ENCODE measurements around the gene ARHGAP28.

Gene ARHGAP28

GRCh38 chr18:6755107-6755506 lies 25.6 kb downstream of the ARHGAP28 start:
- Histone ChIP-seq H3K4me2 (ENCODE audit: low read length, poor library complexity, severe bottlenecking) (no peak overlapping the region), H3K9me3 (ENCODE audit: control insufficient read depth, low read length) (peaks cover 4% of the 10 kb centered on the region), H3K36me3 (ENCODE audit: control insufficient read depth in 1 of 2, insufficient read depth in 2 of 2, low read depth in 1 of 2, low read length in 2 of 2) (no peaks in the 10 kb centered on the region), H3K27me3 (ENCODE audit: control insufficient read depth in 1 of 2, insufficient read depth in 1 of 2, low read length in 2 of 2) (no peaks in the 10 kb centered on the region), H2BK15ac (ENCODE audit: low read depth, poor library complexity, severe bottlenecking) (no peak overlapping the region), H2BK5ac (ENCODE audit: low read depth, low read length, poor library complexity, severe bottlenecking) (no peak overlapping the region), H3K9ac (ENCODE audit: low read length) (no peak overlapping the region), H3K27ac (ENCODE audit: low read length, poor library complexity, severe bottlenecking) (no peak overlapping the region), H4K91ac (ENCODE audit: low read length) (no peak overlapping the region), H3K4me1 (ENCODE audit: control insufficient read depth, insufficient read depth, low read depth, low read length) (peaks cover 6% of the 10 kb centered on the region), H4K8ac (ENCODE audit: low read length) (no peak overlapping the region), H3K4ac (ENCODE audit: low read depth in 1 of 2, low read length in 2 of 2) (no peak overlapping the region), H2BK12ac (ENCODE audit: low read length in 2 of 2) (no peak overlapping the region), H3K14ac (ENCODE audit: low read length in 2 of 2) (no peak overlapping the region), H3K4me3 (ENCODE audit: insufficient read depth in 1 of 2, low read depth in 1 of 2, low read length in 2 of 2) (no peak overlapping the region), H3K23ac (ENCODE audit: low read length in 2 of 2) (no peak overlapping the region), H2BK120ac (ENCODE audit: low read depth, low read length) (no peak overlapping the region), H2AFZ (ENCODE audit: low read depth, low read length) (no peak overlapping the region), H2AK5ac (ENCODE audit: low read length, severe bottlenecking) (no peak overlapping the region), H3K79me1 (replicated peaks; ENCODE audit: low read length, poor library complexity, severe bottlenecking) (peaks cover 5% of the 10 kb centered on the region), H3K18ac (ENCODE audit: low read depth in 1 of 2, low read length in 2 of 2) (no peak overlapping the region)
- DNase-seq, result peak; percentile 36
- WGBS, result 92% methylated on average over 5 of the region's 5 CpGs

- Histone ChIP-seq H2AK5ac (ENCODE audit: low read length, severe bottlenecking) (peak overlapping the region; percentile 73), H3K79me1 (replicated peaks; ENCODE audit: low read length, poor library complexity, severe bottlenecking) (peaks cover 3% of the 10 kb centered on the region), H3K27ac (ENCODE audit: low read length, poor library complexity, severe bottlenecking) (peak overlapping the region; percentile 97), H3K4me1 (ENCODE audit: control insufficient read depth, insufficient read depth, low read depth, low read length) (peaks cover 3% of the 10 kb centered on the region), H3K27me3 (ENCODE audit: control insufficient read depth in 1 of 2, insufficient read depth in 1 of 2, low read length in 2 of 2) (no peaks in the 10 kb centered on the region), H3K14ac (ENCODE audit: low read length in 2 of 2) (no peak overlapping the region), H3K9ac (ENCODE audit: low read length) (no peak overlapping the region), H2AFZ (ENCODE audit: low read depth, low read length) (no peak overlapping the region), H3K9me3 (ENCODE audit: control insufficient read depth, low read length) (no peaks in the 10 kb centered on the region), H4K8ac (ENCODE audit: low read length) (peak overlapping the region; percentile 80), H2BK15ac (ENCODE audit: low read depth, poor library complexity, severe bottlenecking) (no peak overlapping the region), H2BK12ac (ENCODE audit: low read length in 2 of 2) (no peak overlapping the region), H3K4me2 (ENCODE audit: low read length, poor library complexity, severe bottlenecking) (peak overlapping the region; percentile 50), H4K91ac (ENCODE audit: low read length) (no peak overlapping the region), H2BK120ac (ENCODE audit: low read depth, low read length) (no peak overlapping the region), H3K23ac (ENCODE audit: low read length in 2 of 2) (no peak overlapping the region), H3K4me3 (ENCODE audit: insufficient read depth in 1 of 2, low read depth in 1 of 2, low read length in 2 of 2) (no peak overlapping the region), H2BK5ac (ENCODE audit: low read depth, low read length, poor library complexity, severe bottlenecking) (peak overlapping the region; percentile 95), H3K4ac (ENCODE audit: low read depth in 1 of 2, low read length in 2 of 2) (no peak overlapping the region), H3K36me3 (ENCODE audit: control insufficient read depth in 1 of 2, insufficient read depth in 2 of 2, low read depth in 1 of 2, low read length in 2 of 2) (no peaks in the 10 kb centered on the region), H3K18ac (ENCODE audit: low read depth in 1 of 2, low read length in 2 of 2) (peak overlapping the region in 1 of 2 experiments; percentile 75)
- DNase-seq, result peak; percentile 55
- WGBS, result 6% methylated on average over 3 of the region's 4 CpGs
Measured at GRCh38 chr18:6757931-6758330, 28.4 kb downstream of the ARHGAP28 start.

- Histone ChIP-seq H2BK12ac (ENCODE audit: low read length in 2 of 2) (no peak overlapping the region), H2BK15ac (ENCODE audit: low read depth, poor library complexity, severe bottlenecking) (no peak overlapping the region), H4K91ac (ENCODE audit: low read length) (no peak overlapping the region), H3K23ac (ENCODE audit: low read length in 2 of 2) (no peak overlapping the region), H3K4ac (ENCODE audit: low read depth in 1 of 2, low read length in 2 of 2) (no peak overlapping the region), H4K8ac (ENCODE audit: low read length) (no peak overlapping the region), H3K79me1 (replicated peaks; ENCODE audit: low read length, poor library complexity, severe bottlenecking) (peaks cover 3% of the 10 kb centered on the region), H3K9me3 (ENCODE audit: control insufficient read depth, low read length) (no peaks in the 10 kb centered on the region), H3K4me1 (ENCODE audit: control insufficient read depth, insufficient read depth, low read depth, low read length) (peaks cover 3% of the 10 kb centered on the region), H3K36me3 (ENCODE audit: control insufficient read depth in 1 of 2, insufficient read depth in 2 of 2, low read depth in 1 of 2, low read length in 2 of 2) (no peaks in the 10 kb centered on the region), H3K18ac (ENCODE audit: low read depth in 1 of 2, low read length in 2 of 2) (no peak overlapping the region), H3K4me2 (ENCODE audit: low read length, poor library complexity, severe bottlenecking) (no peak overlapping the region), H3K27ac (ENCODE audit: low read length, poor library complexity, severe bottlenecking) (no peak overlapping the region), H3K27me3 (ENCODE audit: control insufficient read depth in 1 of 2, insufficient read depth in 1 of 2, low read length in 2 of 2) (no peaks in the 10 kb centered on the region), H2AK5ac (ENCODE audit: low read length, severe bottlenecking) (no peak overlapping the region), H3K14ac (ENCODE audit: low read length in 2 of 2) (no peak overlapping the region), H2AFZ (ENCODE audit: low read depth, low read length) (no peak overlapping the region), H2BK5ac (ENCODE audit: low read depth, low read length, poor library complexity, severe bottlenecking) (no peak overlapping the region), H2BK120ac (ENCODE audit: low read depth, low read length) (no peak overlapping the region), H3K9ac (ENCODE audit: low read length) (no peak overlapping the region), H3K4me3 (ENCODE audit: insufficient read depth in 1 of 2, low read depth in 1 of 2, low read length in 2 of 2) (no peak overlapping the region)
- DNase-seq, result no peak
- WGBS, result 76% methylated on average over 2 of the region's 2 CpGs
Measured at GRCh38 chr18:6759579-6759978, 30.1 kb downstream of the ARHGAP28 start.

GRCh38 chr18:6763524-6763923 lies 34.0 kb downstream of the ARHGAP28 start:
- H3K4me3 ChIP-seq (ENCODE audit: insufficient read depth in 1 of 2, low read depth in 1 of 2, low read length in 2 of 2), result no peak overlapping the region
- no peak overlapping the region for H4K8ac ChIP-seq (ENCODE audit: low read length)
- H3K79me1 ChIP-seq (replicated peaks; ENCODE audit: low read length, poor library complexity, severe bottlenecking), result peaks cover 5% of the 10 kb centered on the region
- H2AFZ ChIP-seq (ENCODE audit: low read depth, low read length), result no peak overlapping the region
- no peaks in the 10 kb centered on the region for H3K9me3 ChIP-seq (ENCODE audit: control insufficient read depth, low read length)
- no peaks in the 10 kb centered on the region for H3K36me3 ChIP-seq (ENCODE audit: control insufficient read depth in 1 of 2, insufficient read depth in 2 of 2, low read depth in 1 of 2, low read length in 2 of 2)
- no peak for DNase-seq
- no peak overlapping the region for H3K4me2 ChIP-seq (ENCODE audit: low read length, poor library complexity, severe bottlenecking)
- no peak overlapping the region for H3K4ac ChIP-seq (ENCODE audit: low read depth in 1 of 2, low read length in 2 of 2)
- H3K4me1 ChIP-seq (ENCODE audit: control insufficient read depth, insufficient read depth, low read depth, low read length), result peaks cover 2% of the 10 kb centered on the region
- WGBS, result 51% methylated on average over 3 of the region's 6 CpGs
- H3K18ac ChIP-seq (ENCODE audit: low read depth in 1 of 2, low read length in 2 of 2), result no peak overlapping the region
- no peak overlapping the region for H2BK15ac ChIP-seq (ENCODE audit: low read depth, poor library complexity, severe bottlenecking)
- H3K9ac ChIP-seq (ENCODE audit: low read length), result no peak overlapping the region
- no peak overlapping the region for H2AK5ac ChIP-seq (ENCODE audit: low read length, severe bottlenecking)
- no peaks in the 10 kb centered on the region for H3K27me3 ChIP-seq (ENCODE audit: control insufficient read depth in 1 of 2, insufficient read depth in 1 of 2, low read length in 2 of 2)
- H2BK120ac ChIP-seq (ENCODE audit: low read depth, low read length), result no peak overlapping the region
- no peak overlapping the region for H4K91ac ChIP-seq (ENCODE audit: low read length)
- no peak overlapping the region for H2BK5ac ChIP-seq (ENCODE audit: low read depth, low read length, poor library complexity, severe bottlenecking)
- H3K27ac ChIP-seq (ENCODE audit: low read length, poor library complexity, severe bottlenecking), result no peak overlapping the region
- no peak overlapping the region for H2BK12ac ChIP-seq (ENCODE audit: low read length in 2 of 2)
- no peak overlapping the region for H3K23ac ChIP-seq (ENCODE audit: low read length in 2 of 2)
- no peak overlapping the region for H3K14ac ChIP-seq (ENCODE audit: low read length in 2 of 2)
